CD4-positive, alpha-beta T cell treated with Interleukin-15 for 4 hours (primary cell): ENCODE measurements around the gene PCGF5.
"Not testable (repeated sequence)": the region's sequence is repeated elsewhere in the genome, so short reads cannot be mapped to it uniquely, and the experiment has no call there.

Source experiments
- DNase-seq: peaks from one replicate; pipeline ENCODE4 v3.0.0-alpha.2; 2020; ENCODE audit warnings: low spot score

Gene PCGF5

DNA sequence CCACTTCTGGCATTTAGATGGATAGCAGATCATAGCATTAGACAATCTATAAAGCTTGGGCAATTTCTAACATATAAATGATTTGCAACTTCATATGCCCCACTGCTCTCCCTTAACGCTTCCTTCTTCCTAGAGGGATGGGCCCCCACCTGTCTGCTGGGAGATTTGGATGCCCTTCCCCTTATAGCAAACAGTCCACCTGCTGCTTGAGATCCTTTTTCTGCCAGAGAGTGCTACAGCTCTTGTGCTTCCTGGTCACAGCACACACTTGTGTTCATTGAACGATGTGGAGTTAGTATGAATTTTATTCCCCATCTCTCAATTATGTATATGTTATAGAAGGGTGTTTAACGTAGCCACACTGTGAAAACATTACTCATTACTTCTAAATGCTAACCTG is 10.4 kb upstream of the PCGF5 start:
- no peak for DNase-seq

DNA sequence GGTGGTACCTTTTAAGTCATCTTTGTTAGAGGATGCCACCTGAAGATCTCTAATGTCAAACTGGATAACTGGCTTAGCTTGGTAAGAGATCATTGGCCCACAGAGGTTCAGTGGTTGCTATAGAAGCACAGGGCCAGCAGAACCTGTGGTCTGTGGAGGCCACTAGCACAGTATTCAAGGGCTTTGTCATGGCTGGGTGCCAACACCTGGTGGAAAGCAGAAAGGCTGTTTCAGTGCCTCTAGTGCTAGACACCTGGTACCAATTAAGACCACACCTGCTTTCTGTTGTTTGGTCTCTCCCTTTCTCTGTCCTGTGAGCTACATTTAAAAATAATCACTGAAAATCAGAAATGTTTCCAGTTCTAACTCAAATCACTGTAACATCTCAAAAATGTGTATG is 10.0 kb upstream of the PCGF5 start:
- peak; percentile 36 for DNase-seq

DNA sequence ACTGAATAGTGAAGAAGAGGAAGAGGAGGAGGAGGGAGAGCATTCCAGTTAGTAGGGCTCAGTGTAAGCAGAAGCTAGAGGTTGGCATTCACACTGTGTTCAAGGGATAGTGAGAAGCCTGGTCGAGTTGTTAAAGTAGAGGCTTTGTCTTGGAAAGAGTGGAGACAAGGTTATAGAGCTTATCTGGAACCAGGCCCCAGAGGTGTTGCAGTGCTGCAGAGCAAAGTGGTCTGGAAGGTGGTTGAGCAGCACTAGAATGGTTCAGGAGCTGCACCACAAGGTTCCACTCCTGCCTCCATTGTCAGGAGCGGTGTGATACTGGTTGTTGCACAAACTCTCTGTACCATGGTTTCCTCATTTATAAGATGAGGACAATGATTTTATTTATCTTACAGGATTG is 8.8 kb upstream of the PCGF5 start:
- DNase-seq: no peak

DNA sequence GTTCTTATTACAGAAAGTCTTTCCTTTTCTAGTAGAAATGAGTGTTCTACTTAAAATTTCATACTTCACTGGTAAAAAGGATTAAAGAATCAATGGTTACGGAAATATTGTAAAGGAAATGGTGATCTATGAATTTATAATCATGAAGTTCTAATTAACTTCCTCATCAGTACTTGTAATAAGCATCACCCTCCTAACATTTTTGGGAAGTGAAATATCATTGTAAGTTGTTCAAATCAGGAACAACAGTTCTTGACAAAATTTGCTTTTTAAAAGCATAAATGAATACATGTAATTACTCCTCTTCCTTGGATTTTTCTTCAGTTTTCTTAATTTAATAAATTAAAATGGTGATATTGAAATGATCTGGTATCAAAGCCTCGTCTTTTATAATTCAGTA is 5.6 kb upstream of the PCGF5 start:
- no peak for DNase-seq

DNA sequence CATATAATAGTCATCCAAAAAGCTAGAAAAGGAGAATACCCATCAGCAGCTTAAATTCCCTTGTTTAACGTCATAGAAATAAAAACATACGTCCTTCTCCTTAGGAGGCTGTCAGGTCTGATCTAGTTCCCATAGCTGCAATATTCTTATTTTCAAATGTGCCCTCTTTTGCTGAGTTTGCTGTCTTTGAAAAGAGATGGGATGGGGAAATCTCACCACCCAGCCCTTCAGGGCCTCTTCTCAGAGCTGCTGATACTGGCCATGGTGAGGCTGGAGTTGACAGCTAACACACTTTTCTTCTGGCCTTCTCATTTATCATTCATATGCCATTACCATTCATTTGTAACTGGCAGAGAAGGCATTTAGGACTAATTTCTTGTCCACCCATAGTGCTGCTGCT is 5.1 kb upstream of the PCGF5 start:
- DNase-seq: no peak

DNA sequence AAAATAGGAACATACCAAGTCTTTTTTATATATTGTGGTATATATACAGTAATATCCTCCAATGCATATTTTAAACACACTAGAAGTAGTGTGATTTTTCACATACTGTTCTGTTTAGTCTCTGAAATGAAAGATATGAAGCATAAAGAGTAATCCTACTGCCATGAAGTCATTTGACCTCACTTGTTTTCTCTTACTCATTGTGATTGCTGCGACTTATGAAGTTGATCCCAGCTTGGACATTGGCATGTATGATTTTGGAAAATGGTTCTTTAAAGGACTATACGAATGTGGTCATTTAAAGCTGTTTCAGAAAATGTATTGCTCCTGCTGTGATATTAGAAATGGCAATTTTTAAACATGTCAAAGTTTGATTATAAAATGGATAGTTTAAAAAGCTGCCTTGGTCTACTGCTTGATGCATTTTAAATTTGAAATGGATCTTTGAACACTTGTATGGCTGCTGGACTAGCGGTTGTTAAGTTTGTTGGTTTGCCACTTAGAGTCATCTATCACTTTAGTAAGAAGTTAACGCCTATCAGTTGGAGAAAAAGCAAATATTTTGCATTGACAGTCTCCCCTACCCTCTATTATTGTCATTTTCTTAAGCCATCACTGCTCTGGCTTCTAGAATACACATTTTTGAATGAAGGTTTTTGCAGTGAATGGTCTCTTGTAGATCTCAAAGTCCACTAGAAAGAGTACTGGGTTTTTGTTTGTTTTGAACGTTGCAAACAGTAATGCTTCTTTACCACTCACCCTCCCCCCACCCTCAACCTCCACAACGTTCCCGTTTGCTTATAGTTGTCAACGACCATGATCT is 881 bp upstream of the PCGF5 start:
- DNase-seq: no peak

DNA sequence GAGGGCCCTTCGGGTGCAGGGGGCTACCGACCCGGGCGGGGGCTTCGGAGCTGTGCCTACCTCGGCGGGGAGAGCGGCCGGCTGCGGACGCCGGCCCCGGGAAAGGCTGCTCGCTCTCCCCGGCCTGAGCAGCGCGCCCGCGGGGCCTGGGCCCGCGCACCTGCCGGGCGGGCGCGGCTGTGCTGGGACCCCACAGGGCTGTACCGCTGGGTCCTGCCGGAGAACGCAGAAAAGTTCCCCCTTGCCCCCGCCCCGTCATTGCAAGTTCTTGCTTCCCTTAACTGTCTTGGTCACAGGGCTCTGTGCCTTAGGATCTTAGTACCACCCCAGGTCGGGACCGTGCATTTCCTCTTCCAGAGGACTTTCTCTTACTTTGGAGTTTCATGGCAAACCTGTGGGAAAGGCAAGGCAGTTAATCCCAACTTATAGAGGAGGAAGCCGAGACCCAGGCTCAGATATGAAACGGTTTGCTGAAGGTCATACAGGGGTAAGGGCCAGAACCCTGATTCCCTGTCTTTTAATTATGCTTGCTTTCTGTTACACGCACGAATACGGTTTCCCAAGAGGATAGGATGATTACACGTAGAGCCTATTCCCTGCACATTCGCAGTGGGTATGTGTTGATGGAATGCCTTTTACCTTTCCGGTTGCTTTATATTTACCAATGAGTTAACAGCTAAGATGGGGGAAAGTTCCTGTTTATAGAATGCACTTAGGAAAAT is 652 bp downstream of the PCGF5 start:
- peak; percentile 21 for DNase-seq

DNA sequence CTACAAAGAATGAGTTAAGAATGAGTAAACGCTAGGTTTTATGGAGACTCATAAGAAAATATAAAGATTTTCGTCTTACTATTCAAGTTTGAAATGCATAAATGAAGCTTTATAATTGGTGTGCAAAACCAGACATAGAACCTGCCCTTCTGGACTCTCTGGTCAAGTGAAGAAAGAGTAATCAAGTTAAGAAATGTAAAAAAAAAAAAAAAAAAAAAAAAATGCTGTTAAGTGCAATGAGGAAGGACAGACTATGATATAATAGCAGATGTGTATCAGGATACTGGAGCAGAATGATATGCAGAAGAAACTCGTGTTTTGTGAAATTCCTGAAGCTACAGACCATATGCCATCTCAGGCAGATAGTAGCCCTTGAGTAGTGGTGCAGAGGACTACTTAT is 5.6 kb downstream of the PCGF5 start:
- no peak for DNase-seq

DNA sequence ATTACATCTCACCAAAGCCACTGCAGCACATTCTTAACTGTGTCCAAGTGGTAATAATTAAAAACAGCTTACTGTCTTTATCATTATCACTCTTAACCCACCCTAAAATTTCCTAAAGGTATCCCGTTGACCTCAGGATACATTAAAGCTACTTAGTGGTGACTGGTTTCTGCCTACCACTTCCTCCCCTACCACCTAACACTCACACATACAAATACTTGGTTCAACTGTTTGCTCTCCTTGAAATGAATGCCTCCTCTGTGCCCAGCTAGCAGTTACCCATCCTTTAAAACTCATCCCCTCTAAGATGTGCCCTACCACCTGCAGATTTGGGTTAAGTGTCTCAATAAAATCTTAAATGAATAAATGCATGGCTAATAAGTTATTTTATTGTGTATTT is 7.1 kb downstream of the PCGF5 start:
- no peak for DNase-seq

DNA sequence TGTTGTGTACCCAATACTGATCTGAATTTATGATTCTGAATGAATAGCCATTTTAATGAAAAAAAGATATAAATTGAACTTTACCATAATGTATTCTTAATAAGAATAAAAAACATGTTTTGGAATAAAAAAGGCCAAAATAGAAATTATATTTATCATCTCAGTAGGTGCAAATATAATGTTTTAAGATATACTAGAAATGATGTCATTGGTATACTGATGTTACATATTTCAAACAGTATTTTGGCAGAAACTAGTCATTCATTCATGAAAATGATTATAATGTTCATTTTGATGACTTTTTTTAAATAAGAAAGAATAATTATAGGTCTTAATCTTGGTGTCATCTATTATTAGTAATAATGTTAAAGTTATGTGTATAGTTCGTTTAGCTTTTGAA is 9.2 kb downstream of the PCGF5 start:
- no peak for DNase-seq

DNA sequence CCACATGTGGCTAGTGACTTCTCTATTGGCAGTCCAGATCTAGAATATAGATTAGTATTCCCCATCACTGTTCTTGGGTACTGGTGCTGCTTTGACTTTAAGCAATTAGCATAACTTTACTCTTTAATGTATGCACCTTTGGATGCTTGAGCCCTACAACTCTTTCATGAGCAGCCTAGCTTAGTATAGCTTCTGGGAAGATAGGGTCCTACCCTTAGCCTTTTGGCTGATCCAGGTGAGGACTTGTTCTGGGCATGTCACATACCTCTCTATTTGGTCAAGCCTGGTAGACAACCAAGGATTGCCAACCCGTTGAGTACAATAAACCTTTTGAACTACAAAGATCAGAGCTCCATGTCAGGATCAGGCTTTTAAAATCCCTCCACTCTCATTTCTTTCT is 17.7 kb downstream of the PCGF5 start:
- no peak for DNase-seq

DNA sequence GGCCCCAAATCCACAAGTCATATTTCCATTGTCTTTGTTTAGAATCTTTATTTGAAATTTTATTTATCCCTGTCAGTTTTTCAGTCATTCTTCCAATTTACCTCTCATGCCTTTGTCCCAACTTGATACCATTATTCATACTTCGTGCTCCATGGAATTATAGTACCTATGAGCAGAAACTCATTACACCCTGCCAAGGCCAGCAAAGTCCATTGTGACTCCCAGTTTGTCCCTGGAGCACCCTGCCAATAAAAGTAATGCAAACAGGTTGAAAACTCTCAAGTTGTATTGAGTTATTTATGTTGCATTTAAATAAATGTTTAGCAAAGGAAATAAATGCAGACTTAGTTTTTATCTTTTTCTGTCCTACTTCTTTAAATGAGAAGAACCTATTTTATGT is 19.3 kb downstream of the PCGF5 start:
- no peak for DNase-seq

DNA sequence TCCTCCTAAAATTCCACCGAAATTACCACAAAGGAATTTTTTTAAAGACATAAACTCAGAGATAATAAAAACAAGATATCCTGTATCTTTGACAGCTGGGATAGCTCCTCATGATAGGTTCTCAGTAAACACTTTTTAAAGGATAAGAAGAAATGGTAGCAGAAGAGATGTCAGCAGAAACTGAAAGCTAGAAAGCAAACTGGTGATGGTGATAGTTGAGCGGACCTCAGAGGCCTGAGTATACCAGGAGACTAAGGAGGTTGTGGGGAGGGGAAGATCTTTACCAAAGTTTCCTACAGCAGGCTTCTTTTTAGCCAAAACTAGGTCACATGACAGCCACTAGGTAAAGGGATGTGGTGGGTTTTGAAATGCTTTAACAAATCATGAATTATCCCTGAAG is 22.5 kb downstream of the PCGF5 start:
- DNase-seq: no peak

DNA sequence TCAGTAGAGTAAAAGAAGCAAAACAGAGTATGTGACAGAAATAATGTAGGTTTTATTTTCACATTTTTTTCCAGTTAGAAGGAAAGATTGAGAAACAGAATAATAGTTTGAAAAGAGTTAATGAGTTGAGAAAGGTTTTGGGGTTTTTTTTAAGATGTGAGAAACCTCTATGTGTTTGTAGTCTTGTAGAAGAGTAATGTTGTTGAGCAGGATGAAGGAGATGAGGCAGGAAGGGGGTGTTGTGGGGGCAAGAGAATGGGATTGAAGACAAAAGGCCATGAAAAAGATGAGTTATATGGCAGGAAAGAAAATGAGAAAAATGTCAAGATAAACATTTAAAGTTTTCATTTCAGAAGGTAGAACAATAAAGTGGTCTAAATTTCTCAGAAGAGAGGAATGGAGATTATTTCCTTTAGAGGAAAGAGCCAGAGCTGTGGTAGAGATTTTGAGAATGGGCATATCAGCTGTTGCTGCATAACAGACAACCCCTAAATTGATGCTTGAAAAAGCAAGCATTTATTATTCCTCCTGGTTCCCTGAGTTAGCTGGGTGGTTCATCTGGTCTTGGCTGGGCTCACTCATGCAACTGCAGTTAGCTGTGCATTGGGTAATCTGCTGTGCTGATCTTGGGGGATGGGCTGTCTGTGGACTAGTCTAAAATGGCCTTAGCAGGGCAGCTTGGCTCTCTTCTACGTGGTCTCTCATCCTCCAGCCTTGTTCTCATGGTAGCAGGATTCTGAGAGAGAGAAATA is 27.1 kb downstream of the PCGF5 start:
- DNase-seq: no peak

DNA sequence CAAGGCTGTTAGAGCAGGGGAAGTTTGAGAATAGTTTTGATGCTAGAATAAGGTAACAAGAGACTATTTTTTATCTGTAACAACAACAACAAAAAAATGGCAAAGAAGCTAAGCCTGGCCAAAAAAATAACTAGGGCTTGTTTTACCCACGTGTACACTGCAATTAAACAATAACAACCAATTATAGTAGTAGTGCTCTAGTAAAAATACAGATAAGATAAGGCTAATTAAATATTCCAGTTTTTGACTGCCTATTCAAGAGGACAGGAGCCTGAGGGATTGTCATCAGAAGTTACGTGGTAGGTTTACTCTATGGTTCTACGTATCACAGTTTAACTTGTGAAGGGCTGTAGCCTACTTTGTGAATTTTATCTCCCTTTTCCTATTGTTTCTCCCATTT is 29.2 kb downstream of the PCGF5 start:
- no peak for DNase-seq

DNA sequence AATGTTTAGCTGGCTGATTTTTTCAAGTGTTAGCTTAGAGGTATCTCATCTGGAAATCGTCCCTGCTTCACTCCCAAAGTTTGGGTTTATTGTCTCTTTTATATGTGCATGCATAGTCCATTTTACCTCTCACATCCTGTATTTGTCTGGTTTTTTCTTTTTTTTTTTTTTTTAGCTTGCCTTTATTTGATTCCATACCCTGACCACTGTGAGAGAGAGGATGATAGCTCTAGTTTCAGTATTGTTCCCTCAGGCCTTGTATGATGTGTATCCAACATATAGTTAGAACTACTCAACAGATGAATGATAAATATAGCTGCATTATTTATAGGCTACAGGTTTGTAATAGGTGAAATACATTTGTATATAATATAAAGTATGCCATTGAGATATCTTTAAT is 29.9 kb downstream of the PCGF5 start:
- no peak for DNase-seq

DNA sequence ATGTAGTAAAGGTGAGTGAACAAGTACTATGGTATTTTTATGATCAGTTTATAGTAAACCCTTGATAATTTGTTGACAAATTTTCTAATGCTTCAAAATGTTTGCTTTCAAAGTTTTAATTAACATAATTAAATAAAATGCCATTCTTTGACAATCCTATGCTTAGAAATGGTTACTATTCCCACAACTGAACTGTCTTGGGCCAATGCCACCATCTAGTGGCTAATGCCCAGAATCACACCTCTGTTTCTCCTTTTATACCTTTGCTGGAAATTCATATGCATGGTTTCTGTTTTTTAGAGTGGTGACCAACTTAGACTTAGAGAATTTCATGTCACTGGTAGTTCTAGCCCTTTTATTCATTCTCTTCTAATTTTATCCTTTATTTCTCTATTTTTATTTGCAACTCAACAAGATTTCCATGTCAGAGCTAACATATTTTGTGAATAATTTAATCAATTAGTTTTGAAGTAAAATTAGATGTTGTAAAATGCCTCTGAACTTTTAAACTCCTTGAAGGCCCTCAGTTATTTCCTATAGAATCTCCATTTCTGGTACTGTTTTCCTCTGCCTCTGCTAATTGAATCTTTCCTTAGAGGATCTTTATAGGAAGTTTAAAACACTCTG is 31.1 kb downstream of the PCGF5 start:
- DNase-seq: peak; percentile 72

DNA sequence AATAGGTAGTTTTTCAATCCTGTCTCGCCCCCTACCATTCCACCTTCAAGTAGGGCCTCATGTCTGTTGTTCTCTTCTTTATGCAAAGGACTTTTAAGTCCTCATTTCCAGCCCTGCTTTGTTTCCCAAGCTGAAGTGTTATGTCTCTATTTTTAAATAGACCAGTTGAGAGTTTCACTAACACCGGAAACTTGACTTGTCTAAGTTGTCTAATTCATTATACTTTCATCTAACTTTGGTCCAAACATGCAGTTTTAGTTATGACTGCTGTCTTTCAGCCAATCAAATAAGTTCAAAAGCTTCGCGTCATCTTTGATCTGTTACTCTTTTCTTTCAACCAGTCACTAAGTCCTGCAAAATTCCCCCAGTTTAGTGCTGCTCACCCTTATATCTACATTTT is 32.8 kb downstream of the PCGF5 start:
- no peak for DNase-seq

DNA sequence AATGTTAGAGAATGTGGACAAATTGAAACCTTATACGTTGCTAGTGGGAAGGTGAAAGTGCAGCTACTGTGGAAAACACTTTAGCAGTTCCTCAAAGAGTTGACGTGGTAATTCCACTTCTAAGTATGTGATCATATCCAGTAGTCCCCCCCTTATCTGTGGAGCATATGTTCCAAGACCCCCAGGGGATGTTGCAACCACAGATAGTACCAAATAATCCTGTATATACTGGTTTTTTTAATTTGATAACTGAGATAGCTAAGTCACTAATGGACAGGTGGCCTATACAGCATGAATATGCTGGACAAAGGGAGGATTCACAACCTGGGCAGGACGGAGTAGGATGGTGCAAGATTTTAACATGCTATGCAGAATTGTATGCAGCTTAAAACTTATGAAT is 36.8 kb downstream of the PCGF5 start:
- DNase-seq: no peak

DNA sequence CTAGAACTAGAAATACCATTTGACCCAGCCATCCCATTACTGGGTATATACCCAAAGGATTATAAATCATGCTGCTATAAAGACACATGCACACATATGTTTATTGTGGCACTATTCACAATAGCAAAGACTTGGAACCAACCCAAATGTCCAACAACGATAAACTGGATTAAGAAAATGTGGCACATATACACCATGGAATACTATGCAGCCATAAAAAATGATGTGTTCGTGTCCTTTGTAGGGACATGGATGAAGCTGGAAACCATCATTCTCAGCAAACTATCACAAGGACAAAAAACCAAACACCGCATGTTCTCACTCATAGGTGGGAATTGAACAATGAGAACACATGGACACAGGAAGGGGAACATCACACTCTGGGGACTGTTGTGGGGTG is 40.0 kb downstream of the PCGF5 start:
- DNase-seq: not testable (repeated sequence)

DNA sequence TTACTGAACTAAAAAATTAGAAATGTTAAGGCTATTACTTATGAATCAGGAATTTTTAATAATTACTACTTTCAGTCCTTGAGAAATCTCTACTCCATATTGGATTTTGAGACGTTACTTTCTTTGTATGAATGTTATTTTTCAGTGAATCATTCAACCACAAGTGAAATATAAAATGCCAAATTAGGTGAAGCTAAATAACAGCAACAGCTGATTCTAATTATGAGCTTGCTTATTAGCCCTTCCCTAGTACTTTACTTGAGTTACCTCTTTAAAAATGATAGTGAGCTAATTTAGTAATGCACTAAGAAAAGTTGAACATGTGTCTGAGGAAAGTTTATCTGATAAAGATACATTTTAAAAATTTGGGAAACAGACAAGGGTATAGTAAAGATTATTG is 51.4 kb downstream of the PCGF5 start:
- no peak for DNase-seq

DNA sequence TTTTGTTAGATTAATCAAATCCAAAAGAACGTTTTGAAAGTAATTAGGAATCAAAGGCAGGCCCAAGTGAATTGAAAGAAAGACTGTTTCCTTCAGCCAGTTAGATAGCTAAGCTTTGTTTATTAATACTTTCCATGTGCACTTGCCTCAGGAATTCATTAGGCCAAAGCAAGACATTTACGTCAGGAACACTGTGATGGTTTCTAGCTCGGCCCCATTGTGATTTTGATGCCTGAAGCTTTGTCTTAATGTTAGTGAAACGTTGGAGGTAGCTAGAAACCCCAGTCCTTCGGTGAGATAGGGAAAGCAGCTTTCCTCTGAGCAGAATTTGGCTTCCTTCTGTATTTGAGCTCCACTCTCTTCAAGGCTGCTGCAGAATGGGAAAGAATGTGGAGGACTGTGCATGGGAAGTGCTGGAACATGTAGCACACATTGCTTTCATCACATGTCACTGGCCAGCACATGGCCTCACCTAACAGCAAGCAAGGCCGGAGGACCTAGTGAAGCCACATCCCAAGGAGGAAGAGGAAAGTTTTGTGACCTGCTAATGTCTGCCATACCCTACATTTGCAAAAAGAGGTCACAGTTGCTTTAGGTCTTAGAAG is 64.1 kb downstream of the PCGF5 start:
- DNase-seq: no peak
